ENCODE results near the gene ANKFY1.

ANKFY1 gene

GRCh38 chr17:4174556-4174955 is 89.2 kb downstream of the ANKFY1 start:
- Histone ChIP-seq H3K4ac (ENCODE audit: low read depth, low read length) (no peak overlapping the region), H3K36me3 (ENCODE audit: control insufficient read depth in 1 of 2, insufficient read depth in 2 of 2, low read length in 2 of 2) (peaks cover 70 to 75% of the 10 kb centered on the region in 2 experiments), H3K79me1 (ENCODE audit: low read length) (peaks cover 8% of the 10 kb centered on the region), H3K9me3 (ENCODE audit: insufficient read depth, low read depth, low read length) (no peaks in the 10 kb centered on the region), H2AK5ac (ENCODE audit: low read length) (no peak overlapping the region), H2BK12ac (ENCODE audit: low read length) (no peak overlapping the region), H2AFZ (ENCODE audit: insufficient read depth, low read length, poor library complexity) (no peak overlapping the region), H2BK5ac (ENCODE audit: low read depth, low read length, poor library complexity) (no peak overlapping the region), H4K12ac (ENCODE audit: low read depth, low read length) (no peak overlapping the region), H4K8ac (ENCODE audit: low read depth, low read length) (no peak overlapping the region), H3K4me3 (ENCODE audit: low read depth, low read length) (no peak overlapping the region), H3K4me2 (ENCODE audit: low read length) (no peak overlapping the region), H3K27ac (ENCODE audit: low read depth, low read length) (no peak overlapping the region), H3K9ac (ENCODE audit: low read length) (no peak overlapping the region), H3K23ac (ENCODE audit: low read length) (no peak overlapping the region), H3K27me3 (ENCODE audit: insufficient read depth, low read length) (no peaks in the 10 kb centered on the region), H2BK120ac (ENCODE audit: insufficient read depth, low read length, poor library complexity) (no peak overlapping the region), H3K18ac (ENCODE audit: low read length) (no peak overlapping the region), H3K4me1 (ENCODE audit: control insufficient read depth in 1 of 2, insufficient read depth in 2 of 2, low read length in 2 of 2) (peaks cover 19% of the 10 kb centered on the region in 2 experiments), H4K91ac (ENCODE audit: low read depth, low read length) (no peak overlapping the region), H3K14ac (ENCODE audit: low read length) (no peak overlapping the region), H3K79me2 (ENCODE audit: control insufficient read depth, insufficient read depth, low read length, poor library complexity) (no peaks in the 10 kb centered on the region)
- WGBS (ENCODE audit: extremely low coverage, insufficient coverage, insufficient read length), result no CpG with 5 or more reads among the region's 3 CpGs
- peak; percentile 81 to 92 for DNase-seq

- H2BK12ac ChIP-seq (ENCODE audit: low read length), result no peak overlapping the region
- peaks cover 8% of the 10 kb centered on the region for H3K79me1 ChIP-seq (ENCODE audit: low read length)
- H3K4me1 ChIP-seq (ENCODE audit: control insufficient read depth in 1 of 2, insufficient read depth in 2 of 2, low read length in 2 of 2), result peaks cover 19% of the 10 kb centered on the region in 2 experiments
- no peak overlapping the region for H3K23ac ChIP-seq (ENCODE audit: low read length)
- no peaks in the 10 kb centered on the region for H3K9me3 ChIP-seq (ENCODE audit: insufficient read depth, low read depth, low read length)
- no peak overlapping the region for H2AK5ac ChIP-seq (ENCODE audit: low read length)
- H2AFZ ChIP-seq (ENCODE audit: insufficient read depth, low read length, poor library complexity), result no peak overlapping the region
- H3K4me2 ChIP-seq (ENCODE audit: low read length), result no peak overlapping the region
- no peaks in the 10 kb centered on the region for H3K79me2 ChIP-seq (ENCODE audit: control insufficient read depth, insufficient read depth, low read length, poor library complexity)
- H2BK5ac ChIP-seq (ENCODE audit: low read depth, low read length, poor library complexity), result no peak overlapping the region
- H3K27ac ChIP-seq (ENCODE audit: low read depth, low read length), result no peak overlapping the region
- no peak overlapping the region for H4K91ac ChIP-seq (ENCODE audit: low read depth, low read length)
- H3K18ac ChIP-seq (ENCODE audit: low read length), result no peak overlapping the region
- H4K12ac ChIP-seq (ENCODE audit: low read depth, low read length), result no peak overlapping the region
- no peak overlapping the region for H3K4me3 ChIP-seq (ENCODE audit: low read depth, low read length)
- no peak for DNase-seq
- H4K8ac ChIP-seq (ENCODE audit: low read depth, low read length), result no peak overlapping the region
- H3K36me3 ChIP-seq (ENCODE audit: control insufficient read depth in 1 of 2, insufficient read depth in 2 of 2, low read length in 2 of 2), result peaks cover 73 to 76% of the 10 kb centered on the region in 2 experiments
- no peak overlapping the region for H3K9ac ChIP-seq (ENCODE audit: low read length)
- no peak overlapping the region for H3K14ac ChIP-seq (ENCODE audit: low read length)
- no peak overlapping the region for H3K4ac ChIP-seq (ENCODE audit: low read depth, low read length)
- no peaks in the 10 kb centered on the region for H3K27me3 ChIP-seq (ENCODE audit: insufficient read depth, low read length)
- no peak overlapping the region for H2BK120ac ChIP-seq (ENCODE audit: insufficient read depth, low read length, poor library complexity)
- WGBS (ENCODE audit: extremely low coverage, insufficient coverage, insufficient read length), result no CpG with 5 or more reads among the region's 7 CpGs
Observed at GRCh38 chr17:4173781-4174180, 90.0 kb downstream of the ANKFY1 start.

GRCh38 chr17:4172356-4172755 is 91.4 kb downstream of the ANKFY1 start:
- H3K4me1 ChIP-seq (ENCODE audit: control insufficient read depth in 1 of 2, insufficient read depth in 2 of 2, low read length in 2 of 2), result peaks cover 15 to 17% of the 10 kb centered on the region in 2 experiments
- H2AFZ ChIP-seq (ENCODE audit: insufficient read depth, low read length, poor library complexity), result no peak overlapping the region
- H3K14ac ChIP-seq (ENCODE audit: low read length), result no peak overlapping the region
- H2AK5ac ChIP-seq (ENCODE audit: low read length), result no peak overlapping the region
- H3K9me3 ChIP-seq (ENCODE audit: insufficient read depth, low read depth, low read length), result no peaks in the 10 kb centered on the region
- H4K8ac ChIP-seq (ENCODE audit: low read depth, low read length), result no peak overlapping the region
- no CpG with 5 or more reads among the region's 12 CpGs for WGBS (ENCODE audit: extremely low coverage, insufficient coverage, insufficient read length)
- H3K18ac ChIP-seq (ENCODE audit: low read length), result no peak overlapping the region
- no peak overlapping the region for H3K4me2 ChIP-seq (ENCODE audit: low read length)
- no peak overlapping the region for H3K4ac ChIP-seq (ENCODE audit: low read depth, low read length)
- no peak overlapping the region for H2BK12ac ChIP-seq (ENCODE audit: low read length)
- H4K12ac ChIP-seq (ENCODE audit: low read depth, low read length), result no peak overlapping the region
- H3K36me3 ChIP-seq (ENCODE audit: control insufficient read depth in 1 of 2, insufficient read depth in 2 of 2, low read length in 2 of 2), result peaks cover 70 to 74% of the 10 kb centered on the region in 2 experiments
- peaks cover 8% of the 10 kb centered on the region for H3K79me1 ChIP-seq (ENCODE audit: low read length)
- no peak overlapping the region for H2BK5ac ChIP-seq (ENCODE audit: low read depth, low read length, poor library complexity)
- no peak overlapping the region for H3K23ac ChIP-seq (ENCODE audit: low read length)
- no peak overlapping the region for H3K4me3 ChIP-seq (ENCODE audit: low read depth, low read length)
- H4K91ac ChIP-seq (ENCODE audit: low read depth, low read length), result no peak overlapping the region
- no peak overlapping the region for H2BK120ac ChIP-seq (ENCODE audit: insufficient read depth, low read length, poor library complexity)
- no peaks in the 10 kb centered on the region for H3K79me2 ChIP-seq (ENCODE audit: control insufficient read depth, insufficient read depth, low read length, poor library complexity)
- DNase-seq, result no peak
- H3K27ac ChIP-seq (ENCODE audit: low read depth, low read length), result no peak overlapping the region
- H3K27me3 ChIP-seq (ENCODE audit: insufficient read depth, low read length), result no peaks in the 10 kb centered on the region
- H3K9ac ChIP-seq (ENCODE audit: low read length), result no peak overlapping the region

- no peak overlapping the region for H3K9ac ChIP-seq (ENCODE audit: low read length)
- H2BK12ac ChIP-seq (ENCODE audit: low read length), result no peak overlapping the region
- H3K9me3 ChIP-seq (ENCODE audit: insufficient read depth, low read depth, low read length), result no peaks in the 10 kb centered on the region
- no peak for DNase-seq
- no peak overlapping the region for H4K8ac ChIP-seq (ENCODE audit: low read depth, low read length)
- no CpG with 5 or more reads among the region's 27 CpGs for WGBS (ENCODE audit: extremely low coverage, insufficient coverage, insufficient read length)
- H4K12ac ChIP-seq (ENCODE audit: low read depth, low read length), result no peak overlapping the region
- H3K4ac ChIP-seq (ENCODE audit: low read depth, low read length), result no peak overlapping the region
- peaks cover 73 to 77% of the 10 kb centered on the region in 2 experiments for H3K36me3 ChIP-seq (ENCODE audit: control insufficient read depth in 1 of 2, insufficient read depth in 2 of 2, low read length in 2 of 2)
- H3K18ac ChIP-seq (ENCODE audit: low read length), result no peak overlapping the region
- H4K91ac ChIP-seq (ENCODE audit: low read depth, low read length), result no peak overlapping the region
- no peak overlapping the region for H3K14ac ChIP-seq (ENCODE audit: low read length)
- peaks cover 3 to 4% of the 10 kb centered on the region in 2 experiments for H3K4me1 ChIP-seq (ENCODE audit: control insufficient read depth in 1 of 2, insufficient read depth in 2 of 2, low read length in 2 of 2)
- H2AK5ac ChIP-seq (ENCODE audit: low read length), result no peak overlapping the region
- peaks cover 4% of the 10 kb centered on the region for H3K79me1 ChIP-seq (ENCODE audit: low read length)
- no peak overlapping the region for H2AFZ ChIP-seq (ENCODE audit: insufficient read depth, low read length, poor library complexity)
- H2BK120ac ChIP-seq (ENCODE audit: insufficient read depth, low read length, poor library complexity), result no peak overlapping the region
- H3K4me3 ChIP-seq (ENCODE audit: low read depth, low read length), result no peak overlapping the region
- no peak overlapping the region for H2BK5ac ChIP-seq (ENCODE audit: low read depth, low read length, poor library complexity)
- H3K79me2 ChIP-seq (ENCODE audit: control insufficient read depth, insufficient read depth, low read length, poor library complexity), result no peaks in the 10 kb centered on the region
- H3K27me3 ChIP-seq (ENCODE audit: insufficient read depth, low read length), result no peaks in the 10 kb centered on the region
- H3K4me2 ChIP-seq (ENCODE audit: low read length), result no peak overlapping the region
- no peak overlapping the region for H3K27ac ChIP-seq (ENCODE audit: low read depth, low read length)
- H3K23ac ChIP-seq (ENCODE audit: low read length), result no peak overlapping the region
Observed at GRCh38 chr17:4170639-4171280, 93.0 kb downstream of the ANKFY1 start.

Measured in trophoblast cell (in vitro differentiated cells and primary cell).